HG03442 (cell line): ENCODE measurements around the gene SMC4.

Experiments
- ATAC-seq: cut with Tn5 transposase; IDR thresholded peaks from one replicate; pipeline ENCODE4 v1.9.1; 2021; ENCODE audit warnings: mild to moderate bottlenecking, moderate library complexity; ENCODE audit not compliant: unreplicated experiment

SMC4 gene

DNA sequence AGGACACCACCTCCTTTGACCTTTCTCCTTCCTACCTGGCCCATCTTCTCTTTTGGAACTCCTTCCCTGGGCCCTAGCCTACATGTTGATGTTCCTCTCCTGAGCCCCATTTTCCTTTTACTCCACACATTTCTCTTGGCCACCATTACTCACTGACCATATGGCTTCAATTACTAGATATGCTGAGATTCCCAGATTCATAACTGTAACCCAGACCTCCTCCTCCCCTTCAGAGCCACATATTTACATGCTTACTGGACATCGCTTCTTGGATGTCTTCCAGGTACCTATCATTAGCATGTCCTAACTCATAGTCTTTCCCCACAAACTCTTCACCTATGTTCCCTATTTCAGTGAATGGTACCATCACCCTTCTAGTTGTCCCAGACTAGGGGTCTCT is 74.5 kb downstream of the SMC4 start:
- ATAC-seq = no peak

- no peak for ATAC-seq
Observed at GRCh38 chr3:160474416-160474838, 75.0 kb downstream of the SMC4 start.

DNA sequence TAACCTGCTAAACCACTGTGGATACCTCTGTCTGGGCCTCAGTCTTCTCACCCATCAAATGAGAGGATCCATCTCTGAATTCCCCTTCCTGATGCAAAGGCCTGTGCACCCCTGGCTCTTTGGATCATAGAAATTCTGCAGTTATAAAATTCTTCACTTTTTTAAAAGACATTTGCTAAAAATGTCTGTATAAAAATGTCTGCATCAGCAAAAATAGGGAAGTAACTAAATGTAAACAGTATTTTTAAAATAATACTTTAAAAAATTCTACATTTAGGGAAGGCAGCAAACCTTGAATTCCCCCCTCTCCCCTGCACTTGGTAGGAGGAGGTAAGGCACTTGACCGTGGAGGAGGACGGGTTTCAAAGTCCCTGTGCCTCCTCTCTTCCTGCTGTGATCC is 75.7 kb downstream of the SMC4 start:
- ATAC-seq = no peak

DNA sequence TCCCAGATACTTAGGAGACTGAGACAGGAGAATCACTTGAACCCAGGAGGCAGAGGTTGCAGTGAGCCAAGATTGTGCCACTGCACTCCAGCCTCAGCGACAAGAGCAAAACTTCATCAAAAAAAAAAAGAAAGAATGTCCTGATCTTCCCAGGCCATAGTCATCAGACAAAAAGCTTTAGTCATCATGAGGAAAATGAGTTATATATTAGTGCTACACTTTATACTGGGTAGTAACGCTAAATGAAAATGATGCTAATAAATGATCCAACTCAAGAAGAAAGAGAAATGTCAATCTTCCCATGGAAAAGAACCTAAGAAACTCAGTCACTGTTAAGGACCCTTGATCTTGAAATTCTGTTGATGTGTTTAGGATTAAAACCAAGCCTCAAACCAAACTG is 76.4 kb downstream of the SMC4 start:
- no peak for ATAC-seq

DNA sequence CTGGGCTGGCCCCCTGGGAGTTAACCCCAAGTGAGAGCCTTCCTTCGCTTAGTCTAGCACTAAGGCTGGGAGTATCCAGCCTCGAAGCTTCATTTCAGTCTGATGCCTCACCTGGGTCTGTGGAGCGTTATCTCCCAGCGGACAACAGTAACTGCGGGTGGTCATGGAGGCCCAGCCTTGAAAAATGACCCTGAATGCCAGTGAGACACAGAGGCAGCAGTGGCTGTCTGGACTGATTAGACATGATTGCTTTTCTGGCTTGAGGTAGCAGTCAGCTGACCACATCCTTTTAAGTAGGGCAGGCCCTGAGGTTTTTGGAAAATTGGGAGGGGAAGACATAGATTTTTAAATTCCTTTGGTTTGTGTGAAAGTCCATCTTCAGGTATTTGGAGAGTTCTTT is 78.3 kb downstream of the SMC4 start:
- no peak for ATAC-seq

DNA sequence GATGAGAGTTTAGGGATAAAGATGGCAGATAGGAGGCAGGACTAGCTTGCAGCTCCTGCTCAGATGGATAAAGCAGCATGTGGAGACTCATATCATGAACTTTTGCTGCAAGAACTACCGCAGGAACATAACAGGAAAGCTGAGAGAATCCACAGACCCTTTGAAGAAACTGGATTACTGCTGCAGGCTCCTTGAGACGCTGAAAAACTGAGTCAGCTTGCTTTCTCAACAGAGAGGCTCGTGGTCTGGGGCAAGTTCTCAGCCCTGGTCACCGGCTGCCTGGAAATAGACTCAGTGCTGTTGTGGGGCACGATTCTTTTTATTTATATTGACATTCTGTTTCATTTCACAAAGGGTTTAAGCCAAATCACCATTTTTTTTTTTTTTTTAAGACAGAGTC is 78.9 kb downstream of the SMC4 start:
- no peak for ATAC-seq

DNA sequence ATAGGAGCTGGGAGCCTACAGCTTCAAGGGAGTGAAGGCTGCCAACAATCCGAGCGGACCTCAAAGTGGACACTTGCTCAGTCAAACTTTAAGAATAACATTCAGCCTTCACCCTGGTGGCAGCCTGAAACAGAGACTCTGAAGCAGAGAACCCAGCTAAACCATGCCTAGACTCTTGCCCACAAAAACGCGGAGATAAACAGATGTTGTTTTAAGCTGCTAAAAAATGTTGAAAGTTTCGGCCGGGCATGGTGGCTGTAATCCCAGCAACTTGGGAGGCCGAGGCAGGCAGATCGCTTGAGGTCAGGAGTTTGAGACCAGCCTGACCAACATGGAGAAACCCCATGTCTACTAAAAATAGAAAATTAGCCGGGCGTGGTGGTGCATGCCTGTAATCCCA is 79.9 kb downstream of the SMC4 start:
- no peak for ATAC-seq

DNA sequence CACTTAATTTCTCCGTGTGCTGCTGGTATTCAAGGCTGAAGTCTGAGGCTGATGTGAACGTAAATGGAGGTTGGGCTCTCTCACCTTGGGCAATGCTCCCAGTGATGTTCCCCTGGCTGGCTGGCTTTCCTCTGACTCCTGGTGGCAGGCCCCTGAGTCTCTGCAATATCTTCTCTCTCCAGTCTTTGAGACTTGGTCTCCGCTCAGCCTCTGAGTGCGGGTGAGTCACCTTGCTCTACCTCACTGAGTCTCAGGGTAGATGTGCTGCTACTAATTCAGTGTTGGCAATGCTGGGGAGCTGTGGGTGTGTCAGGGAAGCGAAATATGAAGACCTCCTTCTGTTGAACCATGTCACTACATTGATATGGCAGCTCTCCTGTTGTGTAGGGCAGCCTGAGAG is 81.5 kb downstream of the SMC4 start:
- no peak for ATAC-seq

GRCh38 chr3:160481856-160482255 is 82.4 kb downstream of the SMC4 start:
- no peak for ATAC-seq

GRCh38 chr3:160482796-160483195 is 83.3 kb downstream of the SMC4 start:
- ATAC-seq = no peak
